NCI-H1105 treated with DMSO at 0.1 percent for 48 hours (cell line): ENCODE results near the gene EXOG.
"Not testable (repeated sequence)": the region's sequence is repeated elsewhere in the genome, so short reads cannot be mapped to it uniquely, and the experiment has no call there.

ENCODE experiments used
- DNase-seq: peaks from one replicate; lab custom pipeline; 2025; lab: John Stamatoyannopoulos, UW

EXOG gene

DNA sequence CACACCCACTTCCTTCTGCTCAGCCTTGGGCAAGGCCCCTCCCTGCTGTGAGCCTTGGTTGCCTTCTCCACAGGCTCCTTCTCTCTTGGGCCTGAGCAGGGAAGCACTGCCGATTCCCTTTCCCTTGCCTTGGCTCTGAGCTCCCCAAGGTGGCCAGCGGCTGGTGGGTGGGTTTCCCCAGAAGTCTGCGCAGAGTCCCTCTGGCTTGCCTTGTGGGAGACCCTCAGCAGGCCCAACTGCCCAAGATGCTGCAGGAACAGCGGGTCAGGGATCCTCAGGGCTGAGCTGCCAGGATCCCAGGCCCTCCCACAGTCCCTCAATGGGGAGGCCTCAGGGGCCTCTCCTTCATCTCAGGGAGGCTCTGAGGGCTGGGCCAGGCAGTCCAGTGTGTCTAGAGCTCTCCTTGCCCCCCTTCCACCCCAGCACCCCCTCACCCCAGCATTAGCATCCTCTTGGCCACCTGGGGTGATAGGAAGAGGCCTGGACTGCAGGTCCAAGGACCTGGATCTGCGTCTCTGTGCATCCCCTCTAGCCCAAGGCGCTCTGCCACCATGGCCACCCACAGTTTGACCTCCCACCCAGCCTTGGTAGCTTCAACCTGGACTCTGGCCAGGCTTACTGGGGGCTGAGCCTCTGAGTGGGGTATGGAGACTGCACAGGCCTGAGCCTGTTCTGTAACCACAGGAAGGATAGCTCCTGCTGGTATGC lies 68.6 kb downstream of the EXOG start:
- DNase-seq, result no peak

GRCh38 chr3:38565339-38566214 lies 69.4 kb downstream of the EXOG start:
- DNase-seq, result no peak

DNA sequence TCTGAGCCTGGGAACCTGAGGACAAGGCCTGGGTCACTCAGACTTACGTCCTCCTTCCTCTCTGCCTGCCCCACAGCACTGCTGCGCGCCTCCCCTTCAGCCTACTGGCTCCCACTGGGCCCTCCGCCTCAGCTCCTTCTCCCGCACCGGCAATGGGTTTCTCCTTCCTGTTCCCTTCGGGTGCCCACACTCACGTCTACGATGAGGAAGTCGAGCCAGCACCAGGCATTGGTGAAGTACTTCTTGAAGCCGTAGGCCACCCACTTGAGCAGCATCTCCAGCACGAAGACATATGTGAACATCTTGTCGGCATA lies 70.0 kb downstream of the EXOG start:
- no peak for DNase-seq

DNA sequence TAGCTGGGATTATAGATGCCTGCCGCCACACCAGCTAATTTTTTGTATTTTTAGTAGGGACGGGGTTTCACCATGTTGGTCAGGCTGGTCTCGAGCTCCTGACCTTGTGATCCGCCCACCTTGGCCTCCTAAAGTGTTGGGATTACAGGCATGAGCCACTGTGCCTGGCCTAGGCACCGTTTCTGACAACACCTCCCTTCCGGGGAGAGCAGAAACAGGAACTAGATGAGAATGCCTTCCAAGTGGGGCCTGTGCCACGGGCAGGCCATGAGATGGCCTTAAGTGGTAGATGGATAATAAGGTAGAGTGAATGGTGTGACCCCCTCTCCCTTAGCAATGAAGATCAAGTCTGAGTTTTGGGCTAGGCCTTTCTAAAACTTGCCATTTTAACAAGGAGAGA lies 70.7 kb downstream of the EXOG start:
- DNase-seq, result not testable (repeated sequence)

DNA sequence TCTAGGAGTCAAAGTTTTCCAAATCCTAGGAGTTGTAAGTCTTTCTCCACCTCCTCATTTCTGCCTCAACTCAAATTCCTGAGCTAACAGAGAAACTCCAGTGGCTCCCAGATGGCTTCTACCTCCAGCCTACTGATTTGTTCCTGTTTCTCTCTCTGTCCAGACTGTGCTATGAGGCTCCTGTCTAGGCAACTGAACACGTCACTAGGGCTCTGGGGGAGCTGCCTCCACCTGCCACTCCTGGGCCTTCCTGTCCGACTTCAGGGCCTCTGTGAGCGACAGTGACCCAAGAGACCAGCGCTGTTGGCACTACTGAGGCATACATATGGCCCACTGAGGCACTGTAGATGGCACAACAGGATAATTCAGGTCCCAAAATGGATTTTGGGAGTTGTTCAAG lies 71.4 kb downstream of the EXOG start:
- DNase-seq, result no peak

DNA sequence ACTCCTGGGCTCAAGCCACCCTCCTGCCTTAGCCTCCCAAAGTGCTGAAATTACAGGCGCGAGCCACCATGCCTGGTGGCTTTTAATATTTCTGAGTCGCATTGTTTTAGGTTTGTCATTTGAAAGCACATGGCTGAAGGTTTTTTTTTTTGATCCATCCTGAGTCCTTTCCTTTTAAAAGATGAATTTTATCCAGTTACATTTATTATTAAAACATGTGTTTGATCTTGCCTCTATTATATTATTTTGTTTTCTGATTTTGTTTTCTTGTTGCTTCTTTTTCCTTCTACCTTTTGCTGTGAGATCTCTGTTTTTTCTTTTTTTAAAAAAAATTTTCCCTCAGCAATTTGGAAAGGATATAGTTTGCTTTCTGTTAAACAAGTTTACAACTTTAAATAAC lies 77.0 kb downstream of the EXOG start:
- DNase-seq, result no peak

- no peak for DNase-seq
Observed at GRCh38 chr3:38573556-38573955, 77.4 kb downstream of the EXOG start.

DNA sequence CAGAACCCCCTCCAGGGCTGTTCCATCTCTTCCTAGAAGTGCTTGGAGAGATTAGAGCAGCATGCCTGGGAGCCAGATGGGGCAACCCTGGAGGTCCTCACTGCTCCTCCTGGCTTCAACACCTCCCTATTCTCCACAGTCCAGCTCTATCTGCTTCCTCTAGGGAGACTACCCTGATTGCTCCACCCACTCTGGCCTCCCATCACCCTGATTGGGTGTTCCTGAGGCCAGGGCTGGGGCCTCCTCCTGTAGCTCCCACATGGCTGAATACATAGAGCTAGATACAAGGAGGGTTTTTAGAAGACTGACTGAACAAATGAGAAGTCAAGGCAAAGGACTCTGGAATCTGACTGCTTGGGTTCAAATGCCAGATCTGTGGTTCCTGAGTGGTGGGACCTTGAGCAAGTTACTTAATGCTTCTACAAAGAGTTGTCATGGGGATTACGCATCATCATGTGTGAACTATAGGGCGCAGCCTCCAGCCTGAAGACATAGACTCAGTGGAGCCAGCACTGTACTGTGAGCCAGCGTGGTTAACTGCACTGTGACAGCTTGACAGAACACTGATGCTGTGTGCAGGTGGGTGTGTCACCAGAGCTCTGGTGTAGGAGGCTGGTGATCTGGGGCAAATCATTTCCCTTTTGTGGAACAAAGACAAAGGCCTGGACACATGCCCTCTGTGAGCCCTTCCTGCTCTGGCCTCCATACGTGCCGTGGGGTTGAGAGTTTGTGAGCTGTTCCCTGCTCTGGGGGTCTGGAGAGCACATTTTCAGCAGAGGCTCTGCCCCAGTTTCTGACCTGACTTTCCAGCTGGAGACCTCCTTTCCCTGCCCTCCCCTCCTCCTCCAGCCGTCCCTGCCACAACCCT lies 78.5 kb downstream of the EXOG start:
- DNase-seq, result no peak

GRCh38 chr3:38575279-38575843 lies 79.2 kb downstream of the EXOG start:
- DNase-seq, result no peak
